ENCODE measurements around the gene ARHGAP8. TPM values are rescaled to one million over a fixed set of nuclear protein-coding genes. Genes with fewer than 3 reads are reported as not detected.

ARHGAP8 gene
- total and polyA plus RNA-seq, 12 donors: 0.17 to 0.53 (median 0.33) TPM; not detected in 5

- TF ChIP-seq CTCF (IDR thresholded peaks at IDR 0.05): no peak
- DNase-seq (no peak), ATAC-seq (peak in 1 of 8 donors; percentile 24)
- intact Hi-C loops (cut with DNase I): no loop called here
- Histone ChIP-seq H3K9me3 (peaks cover 0 to 5% (median 0%) of the 10 kb centered on the region in 11 donors), H3K4me1 (no peaks in the 10 kb centered on the region), H3K36me3 (no peaks in the 10 kb centered on the region), H3K27me3 (peaks cover 0 to 18% (median 0%) of the 10 kb centered on the region in 7 donors), H3K27ac (no peak overlapping the region), H3K4me3 (no peak overlapping the region)
- 38 to 45% methylated on average over 4 of the region's 4 CpGs for WGBS, 2 donors
Measured at GRCh38 chr22:44764974-44765373, 12.6 kb downstream of the ARHGAP8 start.

GRCh38 chr22:44765571-44766285, 13.4 kb downstream of the ARHGAP8 start:
- no peak overlapping the region for H3K4me3 ChIP-seq
- H3K27me3 ChIP-seq: peaks cover 0 to 17% (median 0%) of the 10 kb centered on the region in 7 donors
- 70 to 72% methylated on average over 23 of the region's 23 CpGs for WGBS, 2 donors
- DNase-seq: no peak
- no peaks in the 10 kb centered on the region for H3K36me3 ChIP-seq
- no peak for TF ChIP-seq CTCF (IDR thresholded peaks at IDR 0.05)
- H3K4me1 ChIP-seq: no peaks in the 10 kb centered on the region
- intact Hi-C loops (cut with DNase I): no loop called here
- ATAC-seq: peak in 3 of 8 donors; percentile 31 to 41 (median 34)
- H3K9me3 ChIP-seq: peaks cover 0 to 8% (median 0%) of the 10 kb centered on the region in 11 donors
- no peak overlapping the region for H3K27ac ChIP-seq

- Histone ChIP-seq H3K4me1 (no peaks in the 10 kb centered on the region), H3K4me3 (no peak overlapping the region), H3K9me3 (peaks cover 0 to 39% (median 16%) of the 10 kb centered on the region in 11 donors), H3K36me3 (no peaks in the 10 kb centered on the region), H3K27ac (no peak overlapping the region), H3K27me3 (peaks cover 0 to 3% (median 0%) of the 10 kb centered on the region in 7 donors)
- ATAC-seq: no peak
- WGBS, 2 donors: 91% methylated on average over 1 of the region's 1 CpG
- no peak for DNase-seq
- no peak for TF ChIP-seq CTCF (IDR thresholded peaks at IDR 0.05)
- intact Hi-C loops (cut with DNase I): no loop called here
Measured at GRCh38 chr22:44773082-44773481, 20.7 kb downstream of the ARHGAP8 start.

GRCh38 chr22:44775862-44776261, 23.5 kb downstream of the ARHGAP8 start:
- TF ChIP-seq CTCF (IDR thresholded peaks at IDR 0.05): no peak
- no peak for ATAC-seq
- Histone ChIP-seq H3K36me3 (no peaks in the 10 kb centered on the region), H3K4me3 (no peak overlapping the region), H3K27me3 (peaks cover 0 to 9% (median 0%) of the 10 kb centered on the region in 7 donors), H3K27ac (no peak overlapping the region), H3K4me1 (no peaks in the 10 kb centered on the region), H3K9me3 (peaks cover 0 to 31% (median 16%) of the 10 kb centered on the region in 11 donors)
- DNase-seq: no peak
- WGBS, 2 donors: 86 to 93% methylated on average over 5 of the region's 5 CpGs
- intact Hi-C loops (cut with DNase I): no loop called here
